ENCODE results near the gene HIF1AN. TPM values are rescaled to one million over a fixed set of nuclear protein-coding genes. Genes with fewer than 3 reads are reported as not detected.

HIF1AN gene
- total RNA-seq, 1 donor from 2014 or later: 49.6 TPM

DNA sequence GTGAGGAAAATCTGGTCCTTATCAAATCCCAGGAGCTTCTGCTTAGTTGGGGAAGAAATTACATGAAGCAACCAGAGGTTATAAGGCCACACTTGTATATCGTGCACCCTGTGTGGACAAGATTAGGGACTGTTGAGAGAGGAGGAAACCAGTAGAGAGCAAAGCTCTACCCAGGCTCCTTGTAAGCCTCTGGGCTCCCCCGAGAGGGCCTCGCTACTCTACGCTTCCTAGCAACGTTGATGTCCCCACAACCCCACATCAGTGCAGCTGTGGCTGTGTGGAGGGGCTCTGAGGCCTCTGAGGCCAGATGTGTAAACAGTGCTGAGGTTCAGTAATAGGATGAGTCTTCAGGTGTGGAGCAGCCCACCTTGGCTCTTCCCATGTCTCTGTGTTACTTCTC, 16.0 kb downstream of the HIF1AN start:
- peaks cover under 1% of the 10 kb centered on the region for H3K27me3 Mint-ChIP-seq (ENCODE audit: unreplicated experiment)
- H3K4me1 Mint-ChIP-seq (ENCODE audit: low read depth, unreplicated experiment): no peaks in the 10 kb centered on the region
- H3K27ac Mint-ChIP-seq (ENCODE audit: unreplicated experiment): no peak overlapping the region
- H3K9me3 Mint-ChIP-seq (ENCODE audit: unreplicated experiment): no peaks in the 10 kb centered on the region
- no peak overlapping the region for H3K4me3 Mint-ChIP-seq (ENCODE audit: unreplicated experiment)
- no peak for TF ChIP-seq CTCF (IDR thresholded peaks at IDR 0.05; ENCODE audit: partially characterized antibody, unreplicated experiment)
- peaks cover 6% of the 10 kb centered on the region for H3K36me3 Mint-ChIP-seq (ENCODE audit: unreplicated experiment)
- DNase-seq: no peak

DNA sequence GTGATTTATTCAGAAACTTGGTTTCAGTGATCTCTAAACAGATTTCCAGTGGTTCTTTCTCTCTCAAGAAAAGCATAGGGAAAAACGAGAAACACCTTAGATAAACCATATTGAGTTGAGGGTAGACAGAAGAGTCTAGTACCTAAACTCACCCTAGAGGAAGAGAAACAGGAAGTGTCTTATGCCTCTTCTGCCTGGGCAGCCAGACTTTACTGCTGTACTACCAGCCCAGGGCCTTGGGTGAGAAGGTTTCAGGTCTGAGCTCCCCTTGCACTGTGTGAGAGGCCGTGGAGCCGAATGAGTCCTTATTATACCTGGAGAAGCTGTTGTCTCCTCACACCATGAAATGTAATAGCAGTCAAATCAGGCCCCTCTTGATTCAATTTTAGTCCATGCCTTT, 18.2 kb downstream of the HIF1AN start:
- DNase-seq: no peak
- no peak overlapping the region for H3K27ac Mint-ChIP-seq (ENCODE audit: unreplicated experiment)
- H3K36me3 Mint-ChIP-seq (ENCODE audit: unreplicated experiment): peaks cover 5% of the 10 kb centered on the region
- no peaks in the 10 kb centered on the region for H3K9me3 Mint-ChIP-seq (ENCODE audit: unreplicated experiment)
- H3K27me3 Mint-ChIP-seq (ENCODE audit: unreplicated experiment): peaks cover 3% of the 10 kb centered on the region
- no peak for TF ChIP-seq CTCF (IDR thresholded peaks at IDR 0.05; ENCODE audit: partially characterized antibody, unreplicated experiment)
- no peaks in the 10 kb centered on the region for H3K4me1 Mint-ChIP-seq (ENCODE audit: low read depth, unreplicated experiment)
- no peak overlapping the region for H3K4me3 Mint-ChIP-seq (ENCODE audit: unreplicated experiment)

- TF ChIP-seq CTCF (IDR thresholded peaks at IDR 0.05; ENCODE audit: partially characterized antibody, unreplicated experiment): no peak
- Mint-ChIP-seq H3K4me3 (ENCODE audit: unreplicated experiment) (no peak overlapping the region), H3K27ac (ENCODE audit: unreplicated experiment) (no peak overlapping the region), H3K36me3 (ENCODE audit: unreplicated experiment) (peaks cover 5% of the 10 kb centered on the region), H3K9me3 (ENCODE audit: unreplicated experiment) (no peaks in the 10 kb centered on the region), H3K27me3 (ENCODE audit: unreplicated experiment) (peaks cover 3% of the 10 kb centered on the region), H3K4me1 (ENCODE audit: low read depth, unreplicated experiment) (no peaks in the 10 kb centered on the region)
- no peak for DNase-seq
Observed at GRCh38 chr10:100554902-100555301, 19.2 kb downstream of the HIF1AN start.

GRCh38 chr10:100560248-100560647, 24.5 kb downstream of the HIF1AN start:
- no peak for DNase-seq
- no peak overlapping the region for H3K4me3 Mint-ChIP-seq (ENCODE audit: unreplicated experiment)
- peaks cover 16% of the 10 kb centered on the region for H3K27me3 Mint-ChIP-seq (ENCODE audit: unreplicated experiment)
- peaks cover 5% of the 10 kb centered on the region for H3K36me3 Mint-ChIP-seq (ENCODE audit: unreplicated experiment)
- H3K9me3 Mint-ChIP-seq (ENCODE audit: unreplicated experiment): peaks cover 2% of the 10 kb centered on the region
- H3K27ac Mint-ChIP-seq (ENCODE audit: unreplicated experiment): no peak overlapping the region
- no peaks in the 10 kb centered on the region for H3K4me1 Mint-ChIP-seq (ENCODE audit: low read depth, unreplicated experiment)
- TF ChIP-seq CTCF (IDR thresholded peaks at IDR 0.05; ENCODE audit: partially characterized antibody, unreplicated experiment): no peak

DNA sequence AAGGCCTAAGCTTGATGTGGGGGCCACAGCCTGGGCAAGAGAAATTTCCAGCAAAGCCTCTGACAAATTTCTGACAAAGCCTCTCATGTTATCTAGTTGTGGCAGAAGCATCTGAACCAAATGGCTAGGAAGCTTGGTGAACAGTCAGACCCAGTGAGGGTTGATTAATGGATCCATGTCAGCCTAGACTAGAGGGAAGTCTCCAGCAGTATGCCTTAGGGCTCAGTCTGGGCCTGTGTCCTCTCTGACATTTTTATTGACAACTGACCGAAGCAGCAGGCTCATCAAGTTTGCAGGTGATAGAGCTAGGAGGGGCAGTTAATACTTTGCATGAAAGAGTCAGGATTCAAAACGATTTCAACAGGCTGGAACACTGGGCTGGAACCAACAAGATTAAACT, 25.3 kb downstream of the HIF1AN start:
- Mint-ChIP-seq H3K4me3 (ENCODE audit: unreplicated experiment) (no peak overlapping the region), H3K36me3 (ENCODE audit: unreplicated experiment) (peaks cover 5% of the 10 kb centered on the region), H3K27me3 (ENCODE audit: unreplicated experiment) (peaks cover 18% of the 10 kb centered on the region), H3K9me3 (ENCODE audit: unreplicated experiment) (peaks cover 2% of the 10 kb centered on the region), H3K27ac (ENCODE audit: unreplicated experiment) (no peak overlapping the region), H3K4me1 (ENCODE audit: low read depth, unreplicated experiment) (no peaks in the 10 kb centered on the region)
- TF ChIP-seq CTCF (IDR thresholded peaks at IDR 0.05; ENCODE audit: partially characterized antibody, unreplicated experiment): no peak
- no peak for DNase-seq
